ENCODE results near the gene IMPACT. TPM values are rescaled to one million over a fixed set of nuclear protein-coding genes. Genes with fewer than 3 reads are reported as not detected.
A peak's percentile ranks its signal among the peaks of the same experiment; 100 is the strongest.

The IMPACT gene
- total RNA-seq, 2 donors from 2014 or later, result 21.5 to 28.7 TPM

DNA sequence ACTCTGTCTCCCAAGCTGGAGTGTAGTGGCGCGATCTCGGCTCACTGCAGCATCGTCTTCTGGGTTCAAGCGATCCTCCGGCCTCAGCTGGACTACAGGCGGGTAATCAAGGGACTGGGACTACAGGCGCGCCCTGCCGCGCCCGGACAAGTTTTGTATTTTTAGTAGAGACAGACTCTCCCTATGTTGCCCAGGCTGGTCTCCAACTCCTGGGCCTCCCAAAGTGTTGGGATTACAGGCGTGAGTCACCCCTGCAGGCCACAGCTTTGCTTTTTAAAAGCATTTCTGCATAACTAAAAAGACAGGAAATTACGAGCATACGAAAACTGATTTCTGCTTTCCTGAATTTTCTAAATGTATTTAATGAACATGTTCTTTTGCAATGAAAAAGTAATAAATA lies 27.9 kb upstream of the IMPACT start:
- TF ChIP-seq, protein P1, sequence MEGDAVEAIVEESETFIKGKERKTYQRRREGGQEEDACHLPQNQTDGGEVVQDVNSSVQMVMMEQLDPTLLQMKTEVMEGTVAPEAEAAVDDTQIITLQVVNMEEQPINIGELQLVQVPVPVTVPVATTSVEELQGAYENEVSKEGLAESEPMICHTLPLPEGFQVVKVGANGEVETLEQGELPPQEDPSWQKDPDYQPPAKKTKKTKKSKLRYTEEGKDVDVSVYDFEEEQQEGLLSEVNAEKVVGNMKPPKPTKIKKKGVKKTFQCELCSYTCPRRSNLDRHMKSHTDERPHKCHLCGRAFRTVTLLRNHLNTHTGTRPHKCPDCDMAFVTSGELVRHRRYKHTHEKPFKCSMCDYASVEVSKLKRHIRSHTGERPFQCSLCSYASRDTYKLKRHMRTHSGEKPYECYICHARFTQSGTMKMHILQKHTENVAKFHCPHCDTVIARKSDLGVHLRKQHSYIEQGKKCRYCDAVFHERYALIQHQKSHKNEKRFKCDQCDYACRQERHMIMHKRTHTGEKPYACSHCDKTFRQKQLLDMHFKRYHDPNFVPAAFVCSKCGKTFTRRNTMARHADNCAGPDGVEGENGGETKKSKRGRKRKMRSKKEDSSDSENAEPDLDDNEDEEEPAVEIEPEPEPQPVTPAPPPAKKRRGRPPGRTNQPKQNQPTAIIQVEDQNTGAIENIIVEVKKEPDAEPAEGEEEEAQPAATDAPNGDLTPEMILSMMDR (IDR thresholded peaks at IDR 0.05), result no peak
- no peaks in the 10 kb centered on the region for H3K36me3 ChIP-seq
- H3K27ac ChIP-seq, result no peak overlapping the region
- H3K4me1 ChIP-seq (ENCODE audit: control insufficient read depth in 1 of 2, low read depth in 2 of 2), result peaks cover 0 to 12% of the 10 kb centered on the region in 2 donors
- H3K4me3 ChIP-seq, result peak overlapping the region; percentile 85
- H3K9me3 ChIP-seq, result no peaks in the 10 kb centered on the region
- H3K27me3 ChIP-seq (replicated peaks; ENCODE audit: insufficient read depth), result no peaks in the 10 kb centered on the region
- no peak for ATAC-seq (ENCODE audit: insufficient number of reproducible peaks, low FRiP score, low read depth)
- DNase-seq (ENCODE audit: low spot score), result no peak

DNA sequence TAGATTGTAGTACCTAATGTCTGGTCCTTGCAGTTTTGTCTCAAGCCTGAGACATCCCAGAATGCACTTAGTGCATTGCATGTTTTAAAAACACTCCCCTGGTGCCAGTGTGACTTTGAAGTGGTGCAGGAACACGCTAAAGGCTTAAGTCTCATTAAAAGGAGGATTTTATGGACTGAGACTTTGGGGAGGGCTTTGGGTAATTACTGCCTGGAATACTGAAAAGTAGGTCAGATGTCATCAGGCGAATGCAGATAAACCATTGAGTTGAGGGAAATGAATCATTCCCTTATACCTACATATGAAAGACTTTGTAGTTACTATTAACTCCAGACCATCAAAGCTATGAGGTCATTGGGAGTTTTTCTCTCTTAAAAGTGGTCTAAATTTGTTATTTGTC lies 25.9 kb upstream of the IMPACT start:
- no peak overlapping the region for H3K27ac ChIP-seq

DNA sequence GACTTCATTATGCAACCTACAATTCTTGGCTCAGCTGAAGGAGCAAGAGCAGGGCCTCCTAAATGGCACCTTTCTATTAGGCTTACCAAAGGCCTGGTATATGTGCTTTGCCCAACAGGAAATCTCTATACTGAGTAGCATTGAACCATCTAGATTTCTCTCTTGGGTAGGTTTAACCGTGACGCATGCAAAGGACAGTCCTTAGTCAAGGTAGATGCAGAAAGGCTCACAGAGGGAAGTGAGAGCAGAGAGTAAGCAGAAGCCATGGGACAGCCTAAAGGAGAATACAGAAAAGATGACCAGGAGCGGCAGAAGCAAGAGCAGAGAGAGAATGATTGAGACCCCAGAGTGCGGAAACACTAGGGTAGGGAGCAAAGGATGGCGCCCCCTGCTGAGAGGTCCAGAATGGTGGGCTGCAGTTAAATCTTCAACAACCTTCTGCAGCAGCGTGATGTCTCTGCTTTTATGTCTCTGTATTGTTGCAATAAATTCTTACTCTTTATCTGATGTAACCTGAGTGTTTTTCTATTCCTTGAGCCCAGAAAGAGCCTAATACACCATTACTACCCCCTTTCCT lies 24.2 kb upstream of the IMPACT start:
- Histone ChIP-seq H3K27ac (no peak overlapping the region), H3K4me3 (no peak overlapping the region)
- TF ChIP-seq, protein P1 (IDR thresholded peaks at IDR 0.05), result no peak

More for the DNA sequence above, 25.9 kb upstream of the IMPACT start:
- no peaks in the 10 kb centered on the region for H3K27me3 ChIP-seq (replicated peaks; ENCODE audit: insufficient read depth)
- peaks cover 0 to 12% of the 10 kb centered on the region in 2 donors for H3K4me1 ChIP-seq (ENCODE audit: control insufficient read depth in 1 of 2, low read depth in 2 of 2)
- TF ChIP-seq, protein P1 (IDR thresholded peaks at IDR 0.05), result no peak
- no peak for DNase-seq (ENCODE audit: low spot score)
- ATAC-seq (ENCODE audit: insufficient number of reproducible peaks, low FRiP score, low read depth), result no peak
- H3K36me3 ChIP-seq, result no peaks in the 10 kb centered on the region
- no peaks in the 10 kb centered on the region for H3K9me3 ChIP-seq
- no peak overlapping the region for H3K4me3 ChIP-seq

DNA sequence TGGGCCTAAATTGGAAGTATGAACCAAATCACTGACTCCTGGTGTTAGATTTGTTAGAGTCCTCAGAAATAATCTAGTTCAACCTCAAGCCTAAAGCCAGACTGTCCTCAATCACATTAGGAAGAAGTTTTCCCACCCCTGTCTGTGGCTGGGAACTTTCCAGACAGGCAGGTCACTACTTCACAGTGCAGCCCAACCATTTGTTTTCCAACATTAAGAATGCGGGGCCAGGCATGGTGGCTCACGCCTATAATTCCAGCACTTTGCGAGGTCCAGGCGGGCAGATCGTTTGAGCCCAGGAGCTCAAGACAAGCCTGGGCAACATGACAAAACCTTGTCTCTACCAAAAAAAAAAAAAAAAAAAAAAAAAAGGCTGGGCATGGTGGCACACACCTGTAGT lies 23.4 kb upstream of the IMPACT start:
- peaks cover 0 to 7% of the 10 kb centered on the region in 2 donors for H3K4me1 ChIP-seq (ENCODE audit: control insufficient read depth in 1 of 2, low read depth in 2 of 2)
- ATAC-seq (ENCODE audit: insufficient number of reproducible peaks, low FRiP score, low read depth), result no peak
- DNase-seq (ENCODE audit: low spot score), result no peak
- no peaks in the 10 kb centered on the region for H3K27me3 ChIP-seq (replicated peaks; ENCODE audit: insufficient read depth)
- no peak overlapping the region for H3K4me3 ChIP-seq
- no peaks in the 10 kb centered on the region for H3K9me3 ChIP-seq
- TF ChIP-seq, protein P1 (IDR thresholded peaks at IDR 0.05), result no peak
- H3K27ac ChIP-seq, result no peak overlapping the region
- no peaks in the 10 kb centered on the region for H3K36me3 ChIP-seq

More for the DNA sequence above, 24.2 kb upstream of the IMPACT start:
- DNase-seq (ENCODE audit: low spot score), result no peak
- H3K36me3 ChIP-seq, result no peaks in the 10 kb centered on the region
- ATAC-seq (ENCODE audit: insufficient number of reproducible peaks, low FRiP score, low read depth), result no peak
- H3K27me3 ChIP-seq (replicated peaks; ENCODE audit: insufficient read depth), result no peaks in the 10 kb centered on the region
- no peaks in the 10 kb centered on the region for H3K9me3 ChIP-seq
- peaks cover 0 to 8% of the 10 kb centered on the region in 2 donors for H3K4me1 ChIP-seq (ENCODE audit: control insufficient read depth in 1 of 2, low read depth in 2 of 2)

DNA sequence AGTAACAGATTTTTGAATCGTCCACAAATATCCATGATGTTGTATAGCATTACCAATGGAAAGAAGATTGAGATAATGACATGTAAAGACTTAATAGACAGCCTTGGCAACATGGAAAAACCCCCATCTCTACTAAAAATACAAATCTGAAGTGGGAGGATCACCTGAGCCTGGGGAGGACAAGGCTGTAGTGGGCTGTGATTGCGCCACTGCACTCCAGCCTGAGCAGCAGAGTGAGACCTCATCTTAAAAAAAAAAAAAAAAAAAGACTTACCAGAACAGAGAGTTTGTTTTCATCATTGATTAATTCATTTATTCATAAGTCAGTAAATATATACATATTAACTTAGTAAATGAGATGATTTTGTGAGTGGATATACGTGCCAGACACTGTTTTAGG lies 21.9 kb upstream of the IMPACT start:
- no peaks in the 10 kb centered on the region for H3K4me1 ChIP-seq (ENCODE audit: control insufficient read depth in 1 of 2, low read depth in 2 of 2)
- no peak for ATAC-seq (ENCODE audit: insufficient number of reproducible peaks, low FRiP score, low read depth)
- TF ChIP-seq, protein P1 (IDR thresholded peaks at IDR 0.05), result no peak
- no peaks in the 10 kb centered on the region for H3K36me3 ChIP-seq
- DNase-seq (ENCODE audit: low spot score), result no peak
- H3K27ac ChIP-seq, result no peak overlapping the region
- no peak overlapping the region for H3K4me3 ChIP-seq
- H3K9me3 ChIP-seq, result no peaks in the 10 kb centered on the region
- no peaks in the 10 kb centered on the region for H3K27me3 ChIP-seq (replicated peaks; ENCODE audit: insufficient read depth)
